Testis (tissue), 3 donors: ENCODE data around the gene FREY1. TPM values are rescaled to one million over a fixed set of nuclear protein-coding genes. Genes with fewer than 3 reads are reported as not detected.

Experiments used
- DNase-seq: peaks from one replicate; pipeline ENCODE4 v3.0.0-alpha.2; 2019
- H3K27ac ChIP-seq, 2 donors: fragments of 200-600 bp; sonication (generic); one replicate each; pipeline ENCODE4 v1.5.1; 2019
- H3K27me3 ChIP-seq: fragments of 200-600 bp; sonication (generic); one replicate; pipeline ENCODE4 v1.5.1; 2019
- H3K36me3 ChIP-seq: fragments of 200-600 bp; sonication (generic); one replicate; pipeline ENCODE4 v1.5.1; 2017; ENCODE audit warnings: low read depth; ENCODE audit errors: missing control alignments
- H3K4me1 ChIP-seq: fragments of 200-600 bp; sonication (generic); one replicate; pipeline ENCODE4 v1.5.1; 2019
- H3K4me3 ChIP-seq, 2 donors: fragments of 200-600 bp; sonication (generic); one replicate each; pipeline ENCODE4 v1.5.1; 2017 to 2019
- H3K9me3 ChIP-seq: fragments of 200-600 bp; sonication (generic); one replicate; pipeline ENCODE4 v1.5.1; 2017
- CTCF ChIP-seq, 3 experiments: fragments of 450-650 bp in 2 of 3; fragments of 200-600 bp in 1 of 3; sonication (generic) in 1 of 3; IDR thresholded peaks; one replicate each; pipeline ENCODE4 v1.5.1; 2016 to 2019; ENCODE audit warnings: antibody characterized with exemption in 3 of 3, mild to moderate bottlenecking in 2 of 3, moderate library complexity in 1 of 3
- POLR2A ChIP-seq: fragments of 450-650 bp; IDR thresholded peaks from one replicate; pipeline ENCODE4 v1.6.1; 2017; ENCODE audit warnings: antibody characterized with exemption, mild to moderate bottlenecking, moderate library complexity
- WGBS, 2 donors: methylation state at CpG; one replicate each; pipeline ENCODE4 v1.1.5; 2018; 5-methylcytosine and 5-hydroxymethylcytosine counted together
- intact Hi-C: fragments of 100-400 bp; cut with DNase I; formaldehyde crosslinking; loops from one replicate; pipeline ENCODE4 v1.15.1; 2023; ENCODE audit warnings: low total_unique reads
- polyA plus RNA-seq: library from polyadenylated mRNA; stranded (reverse); fragments of 350-450 nt; fragmentation: Illumina TruSeq; extraction: RNeasy Lipid Tissue Mini Kit (QIAGEN cat#74804); gene quantifications from one replicate; pipeline ENCODE4 v1.2.3, GENCODE V29; 2014; ENCODE audit warnings: low read depth, low replicate concordance; ENCODE audit not compliant: insufficient read depth
- total RNA-seq, 2 donors: library from RNA; depleted of rRNA; stranded (reverse); fragments of >200 nt; gene quantifications; one replicate each; pipeline ENCODE4 v1.2.3, GENCODE V29; 2016

FREY1 gene
- total and polyA plus RNA-seq, 3 donors from 2014 or later: 19.2 to 59.2 (median 22.7) TPM

DNA sequence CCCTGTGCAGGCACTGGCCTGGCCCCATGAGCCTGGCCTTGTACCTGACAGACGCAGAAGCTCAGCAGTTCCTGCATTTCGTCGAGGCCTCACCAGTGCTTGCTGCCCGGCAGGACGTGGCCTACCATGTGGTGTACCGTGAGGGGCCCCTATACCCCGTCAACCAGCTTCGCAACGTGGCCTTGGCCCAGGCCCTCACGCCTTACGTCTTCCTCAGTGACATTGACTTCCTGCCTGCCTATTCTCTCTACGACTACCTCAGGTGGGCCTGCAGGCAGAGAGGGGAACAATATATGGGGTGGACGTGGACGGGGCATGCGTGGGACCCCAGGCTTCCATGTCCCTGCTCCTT lies 20.2 kb upstream of the FREY1 start:
- H3K9me3 ChIP-seq: no peaks in the 10 kb centered on the region
- no peaks in the 10 kb centered on the region for H3K27me3 ChIP-seq
- H3K4me3 ChIP-seq: no peak overlapping the region
- H3K27ac ChIP-seq: no peak overlapping the region
- no peak for DNase-seq
- intact Hi-C loops: no loop called here
- TF ChIP-seq POLR2A (no peak), CTCF (IDR thresholded peaks at IDR 0.05) (no peak)
- no peaks in the 10 kb centered on the region for H3K36me3 ChIP-seq
- WGBS, 2 donors: 73 to 74% methylated on average over 13 to 15 of the region's 15 CpGs
- peaks cover 2% of the 10 kb centered on the region for H3K4me1 ChIP-seq

GRCh38 chr11:45926536-45927331 lies 19.7 kb upstream of the FREY1 start:
- 97 to 100% methylated on average over 5 to 12 of the region's 12 CpGs for WGBS, 2 donors
- H3K4me3 ChIP-seq: no peak overlapping the region
- H3K4me1 ChIP-seq: peaks cover 8% of the 10 kb centered on the region
- intact Hi-C loops: no loop called here
- no peaks in the 10 kb centered on the region for H3K36me3 ChIP-seq
- TF ChIP-seq POLR2A (no peak), CTCF (IDR thresholded peaks at IDR 0.05) (no peak)
- no peaks in the 10 kb centered on the region for H3K9me3 ChIP-seq
- H3K27me3 ChIP-seq: no peaks in the 10 kb centered on the region
- no peak overlapping the region for H3K27ac ChIP-seq
- DNase-seq: no peak

DNA sequence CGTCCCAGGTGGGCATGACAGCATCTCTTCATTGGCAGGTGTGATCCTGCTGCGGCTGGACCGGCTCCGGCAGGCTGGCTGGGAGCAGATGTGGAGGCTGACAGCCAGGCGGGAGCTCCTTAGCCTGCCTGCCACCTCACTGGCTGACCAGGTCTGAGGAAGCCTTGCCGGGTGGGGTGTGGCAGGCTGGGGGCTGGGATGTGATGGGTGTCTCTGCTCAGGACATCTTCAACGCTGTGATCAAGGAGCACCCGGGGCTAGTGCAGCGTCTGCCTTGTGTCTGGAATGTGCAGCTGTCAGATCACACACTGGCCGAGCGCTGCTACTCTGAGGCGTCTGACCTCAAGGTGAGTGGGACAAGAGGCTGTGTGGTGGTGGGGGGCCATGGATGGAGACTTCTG lies 18.9 kb upstream of the FREY1 start:
- no peak for DNase-seq
- no peaks in the 10 kb centered on the region for H3K27me3 ChIP-seq

DNA sequence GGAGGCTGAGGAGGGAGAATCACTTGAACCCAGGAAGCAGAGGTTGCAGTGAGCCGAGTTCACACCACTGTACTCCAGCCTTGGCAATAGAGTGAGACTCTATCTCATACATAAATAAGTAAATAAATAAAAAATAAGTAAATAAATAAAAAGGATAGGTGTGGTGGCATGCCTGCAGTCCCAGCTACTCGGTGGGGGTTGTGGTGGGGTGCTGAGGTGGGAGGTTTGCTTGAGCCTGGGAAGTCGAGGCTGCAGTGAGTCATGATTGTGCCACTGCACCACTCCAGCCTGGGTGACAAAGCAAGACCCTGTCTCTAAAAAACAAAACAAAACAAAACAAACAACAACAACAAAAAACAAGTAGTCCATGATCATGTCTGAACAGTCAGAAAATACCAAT lies 18.5 kb upstream of the FREY1 start:
- no peak for DNase-seq
- intact Hi-C loops: no loop called here
- Histone ChIP-seq H3K4me3 (no peak overlapping the region), H3K36me3 (no peaks in the 10 kb centered on the region), H3K9me3 (no peaks in the 10 kb centered on the region), H3K4me1 (peaks cover 14% of the 10 kb centered on the region), H3K27ac (no peak overlapping the region), H3K27me3 (no peaks in the 10 kb centered on the region)
- WGBS, 2 donors: 86 to 92% methylated on average over 3 of the region's 3 CpGs
- TF ChIP-seq POLR2A (no peak), CTCF (IDR thresholded peaks at IDR 0.05) (no peak)

More for the DNA sequence above, 18.9 kb upstream of the FREY1 start:
- Histone ChIP-seq H3K9me3 (no peaks in the 10 kb centered on the region), H3K4me1 (peaks cover 14% of the 10 kb centered on the region), H3K4me3 (no peak overlapping the region), H3K27ac (no peak overlapping the region), H3K36me3 (no peaks in the 10 kb centered on the region)
- intact Hi-C loops: no loop called here
- no peak for TF ChIP-seq POLR2A
- no peak for TF ChIP-seq CTCF (IDR thresholded peaks at IDR 0.05)
- WGBS, 2 donors: 83 to 89% methylated on average over 1 to 12 of the region's 12 CpGs

GRCh38 chr11:45924927-45925326 lies 17.9 kb upstream of the FREY1 start:
- Histone ChIP-seq H3K27me3 (no peaks in the 10 kb centered on the region), H3K4me1 (peaks cover 14% of the 10 kb centered on the region), H3K36me3 (no peaks in the 10 kb centered on the region), H3K4me3 (no peak overlapping the region), H3K9me3 (no peaks in the 10 kb centered on the region), H3K27ac (no peak overlapping the region)
- no peak for DNase-seq
- 83 to 89% methylated on average over 6 of the region's 6 CpGs for WGBS, 2 donors
- intact Hi-C loops: no loop called here
- no peak for TF ChIP-seq POLR2A
- TF ChIP-seq CTCF (IDR thresholded peaks at IDR 0.05): no peak
